ENCODE measurements around the gene CCDC73. TPM values are rescaled to one million over a fixed set of nuclear protein-coding genes. Genes with fewer than 3 reads are reported as not detected.
"Not testable (repeated sequence)": the region's sequence is repeated elsewhere in the genome, so short reads cannot be mapped to it uniquely, and the experiment has no call there.

CCDC73 gene
- total RNA-seq, 2 donors from 2014 or later, result not detected

DNA sequence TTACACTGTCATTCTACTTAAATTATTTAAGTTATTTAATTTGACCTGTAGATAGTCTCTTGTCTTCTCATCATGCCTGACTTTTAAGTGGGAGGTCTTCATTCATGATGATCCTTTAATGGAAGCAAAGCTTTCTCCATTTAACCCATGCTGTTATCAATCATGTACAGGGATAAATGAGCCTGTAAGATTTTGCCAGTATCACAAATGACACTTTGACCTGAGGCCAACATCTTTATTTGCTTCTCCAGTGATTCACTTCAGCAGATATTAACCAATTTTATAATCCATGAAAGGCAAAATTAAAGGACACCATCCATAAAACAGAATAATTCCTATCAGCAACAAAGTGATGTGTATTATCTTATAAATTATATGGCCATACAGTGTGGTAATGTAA lies 7.7 kb downstream of the CCDC73 start:
- DNase-seq, result no peak
- no peak overlapping the region for H3K9ac ChIP-seq (ENCODE audit: low read depth in 2 of 2, low read length in 2 of 2)
- H3K9me3 ChIP-seq, result no peaks in the 10 kb centered on the region
- no peaks in the 10 kb centered on the region for H3K27me3 ChIP-seq
- H3K4me3 ChIP-seq, result no peak overlapping the region
- intact Hi-C loops (cut with DNase I), result no loop called here
- H3K36me3 ChIP-seq, result no peaks in the 10 kb centered on the region
- no peaks in the 10 kb centered on the region for H3K4me1 ChIP-seq
- H3K27ac ChIP-seq, result no peak overlapping the region
- TF ChIP-seq, protein P1, sequence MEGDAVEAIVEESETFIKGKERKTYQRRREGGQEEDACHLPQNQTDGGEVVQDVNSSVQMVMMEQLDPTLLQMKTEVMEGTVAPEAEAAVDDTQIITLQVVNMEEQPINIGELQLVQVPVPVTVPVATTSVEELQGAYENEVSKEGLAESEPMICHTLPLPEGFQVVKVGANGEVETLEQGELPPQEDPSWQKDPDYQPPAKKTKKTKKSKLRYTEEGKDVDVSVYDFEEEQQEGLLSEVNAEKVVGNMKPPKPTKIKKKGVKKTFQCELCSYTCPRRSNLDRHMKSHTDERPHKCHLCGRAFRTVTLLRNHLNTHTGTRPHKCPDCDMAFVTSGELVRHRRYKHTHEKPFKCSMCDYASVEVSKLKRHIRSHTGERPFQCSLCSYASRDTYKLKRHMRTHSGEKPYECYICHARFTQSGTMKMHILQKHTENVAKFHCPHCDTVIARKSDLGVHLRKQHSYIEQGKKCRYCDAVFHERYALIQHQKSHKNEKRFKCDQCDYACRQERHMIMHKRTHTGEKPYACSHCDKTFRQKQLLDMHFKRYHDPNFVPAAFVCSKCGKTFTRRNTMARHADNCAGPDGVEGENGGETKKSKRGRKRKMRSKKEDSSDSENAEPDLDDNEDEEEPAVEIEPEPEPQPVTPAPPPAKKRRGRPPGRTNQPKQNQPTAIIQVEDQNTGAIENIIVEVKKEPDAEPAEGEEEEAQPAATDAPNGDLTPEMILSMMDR (IDR thresholded peaks at IDR 0.05), result no peak

- Histone ChIP-seq H3K4me3 (no peak overlapping the region), H3K9ac (ENCODE audit: low read depth in 2 of 2, low read length in 2 of 2) (no peak overlapping the region), H3K27me3 (no peaks in the 10 kb centered on the region), H3K4me1 (no peaks in the 10 kb centered on the region), H3K36me3 (no peaks in the 10 kb centered on the region), H3K27ac (no peak overlapping the region), H3K9me3 (no peaks in the 10 kb centered on the region)
- no peak for DNase-seq
- TF ChIP-seq, protein P1 (IDR thresholded peaks at IDR 0.05), result no peak
- intact Hi-C loops (cut with DNase I), result no loop called here
Measured at GRCh38 chr11:32785262-32785661, 9.2 kb downstream of the CCDC73 start.

- Histone ChIP-seq H3K9ac (ENCODE audit: low read depth in 2 of 2, low read length in 2 of 2) (no peak overlapping the region), H3K36me3 (no peaks in the 10 kb centered on the region), H3K4me3 (no peak overlapping the region), H3K9me3 (no peaks in the 10 kb centered on the region), H3K27me3 (no peaks in the 10 kb centered on the region), H3K27ac (no peak overlapping the region), H3K4me1 (no peaks in the 10 kb centered on the region)
- TF ChIP-seq, protein P1 (IDR thresholded peaks at IDR 0.05), result no peak
- DNase-seq, result no peak
- intact Hi-C loops (cut with DNase I), result no loop called here
Measured at GRCh38 chr11:32781721-32782120, 12.7 kb downstream of the CCDC73 start.

DNA sequence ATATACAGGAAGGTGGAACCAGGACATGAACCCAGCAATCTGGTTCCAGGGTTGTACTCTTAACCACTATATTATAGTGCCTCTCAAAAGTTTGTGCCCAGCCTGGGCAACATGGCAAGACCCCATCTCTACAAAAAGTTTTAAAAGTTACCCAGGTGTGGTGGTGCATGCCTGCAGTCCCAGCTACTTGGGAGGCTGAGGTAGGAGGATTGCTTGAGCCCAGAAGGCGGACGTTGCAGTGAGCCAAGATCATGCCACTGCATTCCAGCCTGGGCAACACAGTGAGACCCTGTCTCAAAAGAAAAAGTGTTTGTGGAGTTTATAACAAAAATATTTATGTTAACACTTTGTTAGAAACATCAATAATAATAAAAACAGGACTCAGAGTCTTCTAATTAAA lies 13.6 kb downstream of the CCDC73 start:
- H3K27ac ChIP-seq; H3K36me3 ChIP-seq; H3K27me3 ChIP-seq; intact Hi-C loops (cut with DNase I); H3K4me1 ChIP-seq; DNase-seq; H3K9ac ChIP-seq (ENCODE audit: low read depth in 2 of 2, low read length in 2 of 2); H3K9me3 ChIP-seq; H3K4me3 ChIP-seq: not testable (repeated sequence)

DNA sequence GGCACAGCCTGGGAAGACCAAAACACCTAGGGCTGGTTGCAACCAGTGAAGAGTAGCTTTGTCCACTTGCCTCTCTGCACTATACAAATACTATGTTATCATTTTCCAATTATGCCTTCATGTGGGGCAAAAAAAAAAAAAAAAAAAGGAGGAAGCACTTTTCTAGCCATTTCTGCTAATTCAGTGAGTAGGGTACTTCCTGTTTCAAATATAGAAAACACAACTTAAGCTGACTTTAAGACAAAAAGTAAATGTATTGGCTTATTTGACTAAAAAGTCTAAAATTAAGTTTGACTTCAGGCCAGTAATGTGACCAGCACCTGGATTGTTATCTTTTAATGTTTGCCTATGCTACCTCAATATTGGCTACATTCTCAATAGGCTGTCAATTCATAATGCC lies 15.3 kb downstream of the CCDC73 start:
- Histone ChIP-seq H3K36me3 (no peaks in the 10 kb centered on the region), H3K4me3 (no peak overlapping the region), H3K4me1 (no peaks in the 10 kb centered on the region), H3K9ac (ENCODE audit: low read depth in 2 of 2, low read length in 2 of 2) (no peak overlapping the region), H3K27me3 (no peaks in the 10 kb centered on the region), H3K9me3 (no peaks in the 10 kb centered on the region), H3K27ac (no peak overlapping the region)
- no peak for DNase-seq
- intact Hi-C loops (cut with DNase I), result no loop called here
- TF ChIP-seq, protein P1 (IDR thresholded peaks at IDR 0.05), result no peak

DNA sequence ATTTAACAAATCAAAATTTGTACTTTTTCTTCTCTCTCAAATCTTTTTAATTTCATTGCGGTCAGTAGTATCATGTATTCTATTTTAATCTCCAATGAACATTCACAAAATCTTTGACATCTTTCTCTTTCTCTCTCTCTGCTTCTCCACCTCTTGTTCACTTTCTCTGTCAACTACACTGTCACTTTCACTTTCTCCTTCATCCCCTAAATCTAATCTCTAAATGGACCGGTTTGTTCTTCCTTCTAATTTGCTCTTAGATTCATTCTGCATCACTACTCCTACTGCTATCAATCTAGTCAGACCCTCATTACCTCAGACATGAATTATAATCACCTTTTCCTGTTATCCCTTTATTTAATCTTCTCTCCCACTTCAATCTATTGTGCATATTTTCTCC lies 18.6 kb downstream of the CCDC73 start:
- H3K4me1 ChIP-seq, result no peaks in the 10 kb centered on the region
- intact Hi-C loops (cut with DNase I), result no loop called here
- no peak for DNase-seq
- H3K9ac ChIP-seq (ENCODE audit: low read depth in 2 of 2, low read length in 2 of 2), result no peak overlapping the region
- H3K4me3 ChIP-seq, result no peak overlapping the region
- H3K9me3 ChIP-seq, result no peaks in the 10 kb centered on the region
- TF ChIP-seq, protein P1 (IDR thresholded peaks at IDR 0.05), result no peak
- H3K27ac ChIP-seq, result no peak overlapping the region
- no peaks in the 10 kb centered on the region for H3K27me3 ChIP-seq
- no peaks in the 10 kb centered on the region for H3K36me3 ChIP-seq

Measured in colonic mucosa (tissue), 4 donors.